Natural killer cell (primary cell): Measurements from ENCODE around the gene FAM222B. TPM values are rescaled to one million over a fixed set of nuclear protein-coding genes. Genes with fewer than 3 reads are reported as not detected.

Experiments used
- ATAC-seq, 3 donors: fragments of 150-1000 bp in 2 of 3; fragments of 200-7000 bp in 1 of 3; cut with Tn5 transposase; 1 replicate in 1 of 3; 2 replicates in 2 of 3; pipeline ENCODE4 v1.10.0; 2021; ENCODE audit warnings: mild to moderate bottlenecking in 2 of 3, moderate library complexity in 2 of 3
- DNase-seq, 2 donors: peaks; one replicate each; pipeline versions ENCODE4 v3.0.0 to v3.0.0-alpha.2; 2013 to 2021; ENCODE audit warnings: mixed read lengths in 1 of 2
- H3K27ac ChIP-seq: one replicate; pipeline ENCODE4 v1.5.1; 2013; ENCODE audit warnings: mild to moderate bottlenecking, low read length
- H3K27me3 ChIP-seq: one replicate; pipeline ENCODE4 v1.6.1; 2013; ENCODE audit warnings: low read length; ENCODE audit not compliant: control insufficient read depth, insufficient read depth
- H3K36me3 ChIP-seq: one replicate; pipeline ENCODE4 v1.6.1; 2013; ENCODE audit warnings: low read length; ENCODE audit not compliant: control insufficient read depth, insufficient read depth
- H3K4me1 ChIP-seq: one replicate; pipeline ENCODE4 v1.6.1; 2013; ENCODE audit warnings: low read length; ENCODE audit not compliant: control insufficient read depth, insufficient read depth
- H3K4me3 ChIP-seq: one replicate; pipeline ENCODE4 v1.5.1; 2013; ENCODE audit warnings: low read length
- H3K9me3 ChIP-seq: one replicate; pipeline ENCODE4 v1.6.1; 2013; ENCODE audit warnings: low read length; ENCODE audit not compliant: control insufficient read depth, insufficient read depth
- H3K27ac Mint-ChIP-seq, 2 donors: one replicate each; pipeline ENCODE4 v1.8.0; 2022; ENCODE audit warnings: mild to moderate bottlenecking in 2 of 2, mixed read lengths in 2 of 2, moderate library complexity in 1 of 2
- H3K27me3 Mint-ChIP-seq, 2 donors: one replicate each; pipeline ENCODE4 v1.8.0; 2022; ENCODE audit warnings: low read depth in 2 of 2, mixed read lengths in 2 of 2
- H3K36me3 Mint-ChIP-seq: one replicate; pipeline ENCODE4 v1.8.0; 2022; ENCODE audit warnings: mixed read lengths
- H3K4me1 Mint-ChIP-seq, 2 donors: one replicate each; pipeline ENCODE4 v1.8.0; 2022; ENCODE audit warnings: mixed read lengths in 2 of 2
- H3K4me3 Mint-ChIP-seq: one replicate; pipeline ENCODE4 v1.8.0; 2022; ENCODE audit warnings: mild to moderate bottlenecking, moderate library complexity, mixed read lengths
- H3K9me3 Mint-ChIP-seq, 2 donors: one replicate each; pipeline ENCODE4 v1.8.0; 2022; ENCODE audit warnings: mixed read lengths in 2 of 2
- CTCF ChIP-seq: fragments of 200-600 bp; IDR thresholded peaks from one replicate; pipeline ENCODE4 v1.8.0; 2022; ENCODE audit warnings: antibody characterized with exemption
- WGBS: methylation state at CpG from one replicate; pipeline ENCODE4 v1.1.7; 2013; ENCODE audit warnings: missing lambda C conversion rate; ENCODE audit not compliant: insufficient coverage; 5-methylcytosine and 5-hydroxymethylcytosine counted together
- intact Hi-C: fragments of 100-400 bp; cut with micrococcal nuclease; formaldehyde crosslinking; loops from one replicate; pipeline ENCODE4 v1.14.2; 2022
- total RNA-seq, 4 donors: library from RNA; stranded (reverse); fragments of 120-200 nt in 1 of 4; gene quantifications; one replicate each; pipeline versions ENCODE4 v1.2.3 to v1.2.4, GENCODE V29; 2013 to 2022

The FAM222B gene
- total RNA-seq, 3 donors from 2014 or later (not counting 1 experiment from before 2014, with no cell fraction given): 16.9 to 26.0 (median 20.0) TPM

DNA sequence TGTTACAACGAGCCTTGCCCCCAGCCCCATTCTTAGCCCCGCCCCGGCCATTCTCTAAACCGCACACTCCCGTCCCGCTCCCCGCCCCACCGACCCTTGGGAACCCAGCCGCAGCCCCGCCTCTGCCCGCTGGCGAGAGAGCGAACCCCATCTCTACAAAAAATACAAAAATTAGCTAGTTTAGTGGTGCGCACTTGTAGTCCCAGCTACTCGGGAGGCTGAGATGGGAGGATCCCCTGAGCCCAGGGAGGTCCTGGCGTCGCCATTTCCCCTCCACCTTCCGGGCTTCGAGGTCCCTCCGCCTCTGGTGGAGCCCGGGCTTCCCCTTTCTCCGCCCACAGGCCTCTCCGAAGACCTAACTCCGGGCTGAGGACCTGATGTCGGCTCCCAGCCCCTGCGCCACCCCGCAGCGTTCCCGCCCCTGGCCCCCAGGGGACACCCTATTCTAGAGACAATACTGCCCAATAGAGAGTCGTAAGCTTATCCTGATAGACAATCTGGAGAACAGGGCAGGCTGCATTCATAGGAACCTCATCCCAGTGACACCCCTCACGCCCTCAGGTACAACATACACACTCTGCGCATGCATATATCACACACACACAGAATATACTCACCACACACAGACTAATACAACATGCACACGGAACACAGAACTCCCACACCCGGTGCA lies 130.4 kb downstream of the FAM222B start:
- peak; percentile 41 to 80 for DNase-seq
- H3K27ac Mint-ChIP-seq: peak overlapping the region; percentile 80 to 88
- Histone ChIP-seq H3K27ac (peak overlapping the region; percentile 82), H3K4me3 (peak overlapping the region; percentile 62), H3K4me1 (peaks cover 26% of the 10 kb centered on the region), H3K9me3 (no peaks in the 10 kb centered on the region), H3K36me3 (no peaks in the 10 kb centered on the region), H3K27me3 (peaks cover 10% of the 10 kb centered on the region)
- H3K4me3 Mint-ChIP-seq: peak overlapping the region; percentile 93
- H3K4me1 Mint-ChIP-seq: peaks cover 18 to 20% of the 10 kb centered on the region in 2 donors
- intact Hi-C loops: loop anchor here (10.0 kb wide), 1 partner anchor 377 kb away; the partner anchor contains the start of genes IFT20 and TNFAIP1
- no peaks in the 10 kb centered on the region for H3K36me3 Mint-ChIP-seq
- H3K27me3 Mint-ChIP-seq: peaks cover 15 to 17% of the 10 kb centered on the region in 2 donors
- no peak for TF ChIP-seq CTCF
- 12% methylated on average over 34 of the region's 34 CpGs for WGBS
- peak; percentile 33 to 55 (median 50) for ATAC-seq
- H3K9me3 Mint-ChIP-seq: no peaks in the 10 kb centered on the region

DNA sequence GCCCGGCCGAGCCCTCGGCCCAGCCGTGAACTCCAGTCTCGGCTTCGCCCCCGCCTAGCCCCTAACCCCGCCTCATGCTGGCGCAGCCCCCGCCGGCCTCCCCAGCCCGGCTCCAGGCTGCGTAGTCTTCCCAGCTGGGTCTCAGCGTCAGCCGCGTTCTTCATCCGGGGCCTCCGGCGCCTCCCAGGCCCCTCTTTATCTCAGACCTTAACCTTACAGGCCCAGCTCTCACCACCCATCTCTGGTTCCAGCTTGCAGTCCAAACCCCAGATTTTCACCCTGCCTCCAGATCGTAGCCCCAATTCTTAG lies 130.9 kb downstream of the FAM222B start, which contains the start of gene PROCA1:
TSS of gene PROCA1 (minus strand) at position 166 of the 309 bp plus-strand sequence. CDS start 228 bp downstream, outside the sequence.
- peaks cover 5% of the 10 kb centered on the region for H3K27me3 ChIP-seq
- DNase-seq (peak in 1 of 2 donors; percentile 67), ATAC-seq (peak; percentile 39 to 57 (median 41))
- H3K4me3 ChIP-seq: peak within 1 kb of the TSS; percentile 62
- H3K9me3 ChIP-seq: no peaks in the 10 kb centered on the region
- peaks cover 18 to 20% of the 10 kb centered on the region in 2 donors for H3K4me1 Mint-ChIP-seq
- TF ChIP-seq CTCF: no peak
- under 1% methylated on average over 20 of the region's 20 CpGs for WGBS
- intact Hi-C loops: loop anchor here (10.0 kb wide), 1 partner anchor 377 kb away; the partner anchor contains the start of genes IFT20 and TNFAIP1
- H3K27ac Mint-ChIP-seq: peak within 1 kb of the TSS; percentile 80 to 88
- H3K36me3 ChIP-seq: no peaks in the 10 kb centered on the region
- H3K4me1 ChIP-seq: peaks cover 21% of the 10 kb centered on the region
- H3K27ac ChIP-seq: peak within 1 kb of the TSS; percentile 82
- peak within 1 kb of the TSS; percentile 93 for H3K4me3 Mint-ChIP-seq
- no peaks in the 10 kb centered on the region for H3K9me3 Mint-ChIP-seq
- peaks cover 15 to 17% of the 10 kb centered on the region in 2 donors for H3K27me3 Mint-ChIP-seq
- H3K36me3 Mint-ChIP-seq: no peaks in the 10 kb centered on the region

DNA sequence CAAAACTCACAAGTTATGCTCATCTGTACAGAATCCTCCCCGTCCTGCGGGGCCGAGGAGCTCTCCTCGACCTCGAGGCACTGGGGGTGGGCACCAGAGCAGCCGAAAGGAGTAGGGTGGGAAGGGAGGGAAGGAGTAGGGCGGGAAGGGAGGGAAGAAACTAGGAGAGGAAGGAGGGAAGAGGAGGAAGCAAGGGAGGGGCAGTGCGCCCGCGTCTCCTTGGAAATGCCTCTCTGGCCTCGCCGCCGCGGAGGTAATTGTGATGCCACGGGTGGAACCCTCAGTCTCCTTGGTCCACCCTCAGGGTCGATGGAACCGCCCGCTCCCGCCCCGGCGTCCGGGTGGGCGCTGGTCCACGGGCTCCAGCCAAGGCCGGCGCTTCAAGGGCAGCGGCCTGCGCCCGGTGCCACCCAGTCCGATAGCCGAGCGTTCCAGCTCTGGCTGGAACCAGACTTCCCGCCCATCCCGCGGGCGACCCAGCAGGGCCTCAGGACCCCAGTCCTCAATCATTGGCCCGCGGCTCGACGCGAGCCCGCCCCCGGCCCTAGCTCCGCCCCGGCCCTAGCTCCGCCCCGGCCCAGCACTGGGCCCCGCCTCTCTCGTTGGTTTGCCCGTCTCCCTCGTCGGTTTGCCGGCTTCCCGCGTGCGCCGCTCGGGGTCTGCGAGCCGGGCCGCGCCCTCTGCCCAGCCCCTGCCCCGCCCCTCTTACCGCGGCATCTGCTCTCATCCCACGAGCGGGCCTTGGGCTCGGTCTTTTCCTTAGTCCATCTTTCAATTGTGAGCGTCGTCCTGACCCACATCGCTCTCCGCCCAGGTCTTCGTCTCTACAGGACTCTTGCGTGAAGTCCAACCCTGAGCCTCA lies 131.5 kb downstream of the FAM222B start:
- Mint-ChIP-seq H3K9me3 (no peaks in the 10 kb centered on the region), H3K36me3 (no peaks in the 10 kb centered on the region), H3K4me3 (peak overlapping the region; percentile 93), H3K27me3 (peaks cover 15 to 16% of the 10 kb centered on the region in 2 donors), H3K4me1 (peaks cover 18 to 20% of the 10 kb centered on the region in 2 donors), H3K27ac (peak overlapping the region; percentile 80 to 88)
- peak overlapping the region; percentile 82 for H3K27ac ChIP-seq
- H3K4me3 ChIP-seq: peak overlapping the region; percentile 62
- TF ChIP-seq CTCF: no peak
- no peaks in the 10 kb centered on the region for H3K36me3 ChIP-seq
- peaks cover 21% of the 10 kb centered on the region for H3K4me1 ChIP-seq
- peaks cover 2% of the 10 kb centered on the region for H3K27me3 ChIP-seq
- under 1% methylated on average over 73 of the region's 74 CpGs for WGBS
- ATAC-seq: peak; percentile 92 to 94 (median 94)
- DNase-seq: peak; percentile 78 to 89
- H3K9me3 ChIP-seq: no peaks in the 10 kb centered on the region
- intact Hi-C loops: loop anchor here (10.0 kb wide), 1 partner anchor 376 kb away; the partner anchor contains the start of genes IFT20 and TNFAIP1
